ENCODE results near the gene MLPH. TPM values are rescaled to one million over a fixed set of nuclear protein-coding genes. Genes with fewer than 3 reads are reported as not detected.

MLPH gene
- total and polyA plus RNA-seq, 2 of the 4 experiments (the other 2 are of a cell fraction), result 13.8 to 21.6 TPM

GRCh38 chr2:237527766-237528165 lies 40.7 kb downstream of the MLPH start:
- no peak overlapping the region for H2BK120ac ChIP-seq (ENCODE audit: low read depth, low read length)
- H3K56ac ChIP-seq (ENCODE audit: extremely low read depth, insufficient read depth, low read length), result no peak overlapping the region
- DNase-seq (no peak), ATAC-seq (ENCODE audit: low read depth) (no peak)
- no peak overlapping the region for H3K4me2 ChIP-seq (ENCODE audit: low read depth, low read length)
- in situ Hi-C loops (cut with MboI; ENCODE audit: low sequenced_read_pairs), result no loop called here
- no peak overlapping the region for H2AK5ac ChIP-seq (ENCODE audit: low read depth, low read length)
- H4K8ac ChIP-seq (ENCODE audit: low read depth in 2 of 2, low read length in 2 of 2), result no peak overlapping the region
- H3K9ac ChIP-seq (ENCODE audit: low read depth, low read length), result no peak overlapping the region
- intact Hi-C loops (cut with micrococcal nuclease), result no loop called here
- no peak overlapping the region for H2AFZ ChIP-seq (replicated peaks; ENCODE audit: low read length, poor library complexity)
- H4K20me1 ChIP-seq (ENCODE audit: insufficient read depth, low read length), result no peaks in the 10 kb centered on the region
- TF ChIP-seq MAZ (IDR thresholded peaks at IDR 0.05; ENCODE audit: borderline replicate concordance, low read depth, low read length) (no peak), CTCF (conservative IDR thresholded peaks at IDR 0.05; ENCODE audit: low read depth, low read length) (no peak), RAD21 (IDR thresholded peaks at IDR 0.05; ENCODE audit: low read length) (no peak), POLR2A (IDR thresholded peaks at IDR 0.05; ENCODE audit: low read depth, low read length) (no peak), BHLHE40 (IDR thresholded peaks at IDR 0.05; ENCODE audit: low read depth, low read length) (no peak), ELK1 (IDR thresholded peaks at IDR 0.05; ENCODE audit: borderline replicate concordance, low read depth, low read length) (no peak), RFX5 (IDR thresholded peaks at IDR 0.05; ENCODE audit: low read depth, low read length) (no peak)
- ChIA-PET POLR2A (ENCODE audit: unreplicated experiment) (no interaction called here), CTCF (no interaction called here)
- WGBS, 2 experiments (ENCODE audit: extremely low coverage in 2 of 2, insufficient read length in 1 of 2), result no CpG with 5 or more reads among the region's 5 CpGs
- no peak overlapping the region for H2BK20ac ChIP-seq (ENCODE audit: low read depth, low read length)
- H4K91ac ChIP-seq (ENCODE audit: insufficient read depth, low read depth, low read length), result no peak overlapping the region
- H3K27ac ChIP-seq (ENCODE audit: insufficient read depth, low read length), result no peak overlapping the region
- H2AK9ac ChIP-seq (replicated peaks; ENCODE audit: low read depth, low read length, poor library complexity), result no peak overlapping the region
- H3K79me1 ChIP-seq (ENCODE audit: low read depth in 1 of 2, low read length in 2 of 2), result no peaks in the 10 kb centered on the region
- H3K4me1 ChIP-seq (ENCODE audit: control insufficient read depth, insufficient read depth, low read length), result no peaks in the 10 kb centered on the region
- no peak overlapping the region for H4K5ac ChIP-seq (ENCODE audit: low read depth, low read length)
- H3K9me3 ChIP-seq (ENCODE audit: control insufficient read depth, insufficient read depth, low read length), result no peaks in the 10 kb centered on the region
- H3K14ac ChIP-seq (replicated peaks; ENCODE audit: low read depth, low read length), result no peak overlapping the region
- dilution Hi-C loops (cut with HindIII; ENCODE audit: low sequenced_read_pairs, unreplicated experiment), result no loop called here
- H2BK15ac ChIP-seq (ENCODE audit: low read depth, low read length), result no peak overlapping the region
- no peaks in the 10 kb centered on the region for H3K27me3 ChIP-seq (ENCODE audit: control insufficient read depth, insufficient read depth, low read length)
- no peak overlapping the region for H3K4me3 ChIP-seq (ENCODE audit: insufficient read depth, low read depth, low read length)
- H2BK5ac ChIP-seq (ENCODE audit: low read depth, low read length, poor library complexity, severe bottlenecking), result no peak overlapping the region
- no TSS peak for BruUV-seq (replicated peaks)
- H3K36me3 ChIP-seq (ENCODE audit: control insufficient read depth, insufficient read depth, low read length), result peaks cover 3% of the 10 kb centered on the region
- no peak overlapping the region for H3K18ac ChIP-seq (ENCODE audit: low read depth, low read length)
- no peak overlapping the region for H3K4ac ChIP-seq (ENCODE audit: low read depth, low read length)
- H3K23ac ChIP-seq (ENCODE audit: low read depth, low read length), result no peak overlapping the region
- H3K9me1 ChIP-seq (ENCODE audit: insufficient read depth, low read length), result 0 out of 2 replicates have a peak, but pooled peaks cover under 1% of the 10 kb centered on the region

Measured in IMR-90 (cell line).